GM06990 (cell line): ENCODE data around the gene MGAT1.

Experiments used
- DNase-seq: peaks from one replicate; pipeline ENCODE4 v3.0.0-alpha.2; 2011; ENCODE audit not compliant: insufficient read length; ENCODE audit errors: extremely low read depth
- H3K27me3 ChIP-seq: replicated peaks from 2 replicates; pipeline ENCODE4 v1.6.0; 2011; ENCODE audit warnings: low read length; ENCODE audit not compliant: control insufficient read depth, insufficient read depth
- H3K36me3 ChIP-seq: 2 replicates; pipeline ENCODE4 v1.5.1; 2011; ENCODE audit warnings: low read length; ENCODE audit not compliant: control insufficient read depth, insufficient read depth
- H3K4me3 ChIP-seq: replicated peaks from 2 replicates; pipeline ENCODE4 v1.5.1; 2011; ENCODE audit warnings: low read depth, mild to moderate bottlenecking, control low read depth, low read length
- TF ChIP-seq, protein P1 (sequence below): IDR thresholded peaks from 2 replicates; pipeline ENCODE4 v1.5.1; 2011; ENCODE audit warnings: low read length, control low read depth, mild to moderate bottlenecking, inconsistent platforms; ENCODE audit not compliant: insufficient read depth, poor library complexity, severe bottlenecking

The MGAT1 gene

DNA sequence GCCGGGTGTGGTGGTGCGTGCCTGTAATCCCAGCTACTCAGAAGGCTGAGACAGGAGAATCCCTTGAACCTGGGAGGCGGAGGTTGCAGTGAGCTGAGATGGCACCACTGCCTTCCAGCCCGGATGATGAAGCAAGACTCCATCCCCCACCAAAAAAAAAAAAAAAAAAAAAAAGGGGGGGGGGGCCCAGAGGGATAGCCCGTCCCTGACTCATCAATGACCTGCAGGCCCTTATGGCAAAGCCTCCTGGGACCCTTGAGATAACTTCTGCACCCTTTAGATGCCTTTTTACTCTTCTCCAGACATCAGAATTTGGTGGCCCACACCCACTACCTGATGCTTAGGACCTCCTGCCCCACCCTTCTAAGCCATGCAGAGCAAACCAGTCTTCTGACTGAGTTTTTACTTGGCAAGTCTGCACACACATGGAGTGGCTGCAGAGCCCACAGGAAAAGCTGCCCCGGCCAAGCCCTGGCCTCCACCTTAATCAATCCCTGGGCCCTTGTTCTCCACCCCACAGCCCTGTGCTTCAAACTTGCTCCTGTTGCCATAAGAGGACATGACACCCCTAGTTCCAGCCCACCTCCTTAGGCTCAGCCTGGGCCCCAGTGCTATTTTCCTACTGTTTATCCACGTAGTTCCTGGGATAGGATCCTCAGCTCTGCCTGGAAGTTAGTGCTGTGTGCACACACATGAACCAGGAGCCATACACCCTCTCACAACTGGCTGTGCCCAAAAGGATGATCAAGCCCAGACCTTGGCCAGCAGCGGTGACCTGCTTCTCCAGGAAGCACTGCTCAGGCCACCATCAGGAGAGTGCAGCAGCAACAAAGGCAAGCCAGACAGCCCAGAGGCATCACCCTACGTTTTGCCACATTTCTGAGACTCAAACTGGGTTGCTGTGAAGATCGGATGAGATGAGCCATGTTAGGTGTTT lies 5.1 kb downstream of the MGAT1 start:
- DNase-seq = no peak
- Histone ChIP-seq H3K27me3 (no peaks in the 10 kb centered on the region), H3K36me3 (peaks cover 14% of the 10 kb centered on the region), H3K4me3 (no peak overlapping the region)
- TF ChIP-seq, protein P1, sequence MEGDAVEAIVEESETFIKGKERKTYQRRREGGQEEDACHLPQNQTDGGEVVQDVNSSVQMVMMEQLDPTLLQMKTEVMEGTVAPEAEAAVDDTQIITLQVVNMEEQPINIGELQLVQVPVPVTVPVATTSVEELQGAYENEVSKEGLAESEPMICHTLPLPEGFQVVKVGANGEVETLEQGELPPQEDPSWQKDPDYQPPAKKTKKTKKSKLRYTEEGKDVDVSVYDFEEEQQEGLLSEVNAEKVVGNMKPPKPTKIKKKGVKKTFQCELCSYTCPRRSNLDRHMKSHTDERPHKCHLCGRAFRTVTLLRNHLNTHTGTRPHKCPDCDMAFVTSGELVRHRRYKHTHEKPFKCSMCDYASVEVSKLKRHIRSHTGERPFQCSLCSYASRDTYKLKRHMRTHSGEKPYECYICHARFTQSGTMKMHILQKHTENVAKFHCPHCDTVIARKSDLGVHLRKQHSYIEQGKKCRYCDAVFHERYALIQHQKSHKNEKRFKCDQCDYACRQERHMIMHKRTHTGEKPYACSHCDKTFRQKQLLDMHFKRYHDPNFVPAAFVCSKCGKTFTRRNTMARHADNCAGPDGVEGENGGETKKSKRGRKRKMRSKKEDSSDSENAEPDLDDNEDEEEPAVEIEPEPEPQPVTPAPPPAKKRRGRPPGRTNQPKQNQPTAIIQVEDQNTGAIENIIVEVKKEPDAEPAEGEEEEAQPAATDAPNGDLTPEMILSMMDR = no peak

DNA sequence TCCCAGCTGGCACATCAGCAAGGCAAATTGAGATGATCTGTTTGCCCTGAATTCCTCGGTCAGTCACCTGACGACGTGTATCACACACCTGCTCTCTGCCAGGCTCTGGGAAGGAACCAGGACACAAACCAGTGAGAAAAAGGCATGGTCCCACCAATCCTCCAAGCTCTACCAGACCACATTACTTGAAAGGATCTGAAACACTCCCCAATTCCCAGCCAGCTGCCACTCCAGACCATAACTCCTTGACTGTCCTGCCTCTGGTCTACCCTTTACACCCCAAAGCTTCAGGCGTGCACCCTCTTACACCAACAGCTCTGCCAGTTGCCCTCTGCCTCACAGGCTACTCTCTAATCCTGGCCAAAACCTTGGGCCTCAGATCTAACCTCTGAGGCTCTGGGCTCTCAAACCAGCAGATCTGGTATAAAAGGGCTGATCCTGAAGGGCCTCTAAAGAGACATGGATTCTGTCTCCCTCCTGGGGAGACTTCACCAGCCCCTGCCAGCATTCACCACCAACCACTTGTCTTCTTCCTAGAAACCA lies 6.8 kb downstream of the MGAT1 start:
- TF ChIP-seq, protein P1 = no peak
- Histone ChIP-seq H3K4me3 (no peak overlapping the region), H3K36me3 (peaks cover 26% of the 10 kb centered on the region), H3K27me3 (no peaks in the 10 kb centered on the region)
- no peak for DNase-seq

DNA sequence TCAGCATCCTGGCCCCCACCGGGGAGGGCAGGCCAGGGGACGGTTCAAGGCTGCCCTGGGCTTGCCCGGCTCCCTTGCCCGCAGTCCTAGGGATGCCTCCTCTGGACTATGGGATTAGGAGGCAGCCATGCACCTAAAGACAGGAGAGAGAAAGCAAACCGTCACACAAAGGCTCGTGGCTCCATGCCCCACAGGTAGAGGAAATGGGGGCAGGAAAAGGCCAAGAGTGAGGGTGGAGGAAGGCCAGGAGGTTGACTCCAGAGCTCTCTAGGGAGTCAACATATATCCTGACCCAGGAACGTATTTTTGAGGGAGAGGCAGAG lies 9.7 kb downstream of the MGAT1 start:
- DNase-seq = no peak
- Histone ChIP-seq H3K27me3 (no peaks in the 10 kb centered on the region), H3K4me3 (no peak overlapping the region), H3K36me3 (peaks cover 31% of the 10 kb centered on the region)
- TF ChIP-seq, protein P1 = no peak

DNA sequence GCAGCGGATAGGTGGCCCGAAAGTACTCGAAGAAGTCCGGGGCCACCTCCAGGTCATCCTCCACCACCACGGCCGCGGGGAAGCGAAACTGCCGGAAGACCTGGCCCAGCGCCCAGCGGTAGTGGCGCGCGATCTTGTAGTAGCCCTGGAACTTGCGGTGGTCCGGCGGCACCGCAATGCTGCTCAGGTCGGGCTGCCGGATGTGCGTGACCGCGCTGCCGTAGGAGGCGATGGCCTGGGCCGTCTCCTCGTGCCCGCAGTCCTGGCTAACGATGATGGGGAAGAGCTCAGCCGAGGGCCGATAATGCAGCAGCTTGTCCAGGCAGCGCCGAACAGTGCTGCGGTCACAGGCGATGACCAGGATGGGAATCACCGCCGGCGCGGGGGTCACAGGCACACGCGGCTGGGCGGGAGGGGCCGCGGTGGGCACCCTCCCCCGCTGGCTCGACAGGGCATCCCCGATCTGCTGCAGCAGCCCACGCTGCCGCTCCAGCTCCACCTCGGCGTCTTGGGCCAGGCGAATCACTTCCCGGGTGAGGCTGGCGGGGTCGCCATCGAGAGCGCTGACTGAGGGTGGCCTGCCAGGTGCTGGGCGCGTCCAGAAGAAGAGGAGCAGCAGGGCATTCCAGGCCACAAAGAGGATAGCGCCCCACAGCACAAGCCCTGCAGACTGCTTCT lies 10.2 kb downstream of the MGAT1 start:
- Histone ChIP-seq H3K27me3 (no peaks in the 10 kb centered on the region), H3K4me3 (no peak overlapping the region), H3K36me3 (peaks cover 29% of the 10 kb centered on the region)
- no peak for DNase-seq
- TF ChIP-seq, protein P1 = no peak

DNA sequence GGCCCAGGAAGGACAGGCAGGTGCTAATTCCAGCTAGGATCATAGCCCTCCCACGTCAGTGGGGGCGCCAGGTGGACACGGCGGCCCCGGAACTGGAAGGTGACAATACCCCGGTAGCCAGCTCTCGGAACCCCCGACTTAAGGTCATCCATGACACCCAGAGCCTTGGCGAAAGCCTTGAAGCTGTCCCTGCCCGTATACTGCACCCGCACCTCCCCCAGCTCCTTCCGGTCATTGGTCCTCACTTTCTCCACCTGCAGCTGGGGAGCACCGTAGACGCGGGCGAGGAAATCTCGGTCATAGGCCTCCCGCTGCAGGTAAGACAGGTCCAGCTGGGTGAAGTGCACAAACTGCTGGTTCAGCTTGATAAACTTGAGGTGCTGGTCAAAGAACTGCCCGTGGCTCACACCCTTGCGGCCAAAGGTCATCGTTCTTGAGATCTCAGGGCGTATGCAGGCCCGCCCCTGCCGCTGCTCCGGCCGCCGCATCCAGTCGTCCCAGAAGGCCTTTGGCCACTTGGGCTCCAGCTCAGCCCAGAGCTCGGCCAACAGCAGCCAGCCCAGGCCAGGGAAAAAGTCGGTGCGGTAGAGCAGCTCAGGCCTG lies 10.9 kb downstream of the MGAT1 start:
- no peak overlapping the region for H3K4me3 ChIP-seq
- peaks cover 29% of the 10 kb centered on the region for H3K36me3 ChIP-seq
- DNase-seq = no peak
- no peaks in the 10 kb centered on the region for H3K27me3 ChIP-seq
- TF ChIP-seq, protein P1 = no peak
